Right cardiac atrium (tissue), 5 donors: ENCODE data around the gene KIF13A. TPM values are rescaled to one million over a fixed set of nuclear protein-coding genes. Genes with fewer than 3 reads are reported as not detected.

Source experiments
- ATAC-seq, 2 donors: fragments of 200-7000 bp; cut with Tn5 transposase; one replicate each; pipeline versions ENCODE4 v1.8.0 to v1.9.1; 2020; ENCODE audit warnings: moderate library complexity in 2 of 2, mild to moderate bottlenecking in 1 of 2
- DNase-seq, 3 donors: peaks; one replicate each; pipeline ENCODE4 v3.0.0-alpha.2; 2020
- H3K27ac ChIP-seq: one replicate; pipeline ENCODE4 v1.5.1; 2013; ENCODE audit warnings: mild to moderate bottlenecking, low read length, control low read depth, moderate library complexity
- H3K27me3 ChIP-seq: one replicate; pipeline ENCODE4 v1.6.1; 2013; ENCODE audit not compliant: control insufficient read depth, insufficient read depth
- H3K4me1 ChIP-seq: one replicate; pipeline ENCODE4 v1.6.1; 2013; ENCODE audit warnings: low read length; ENCODE audit not compliant: control insufficient read depth, insufficient read depth
- H3K4me3 ChIP-seq: one replicate; pipeline ENCODE4 v1.5.1; 2013; ENCODE audit warnings: low read length, control low read depth
- H3K9me3 ChIP-seq: one replicate; pipeline ENCODE4 v1.6.1; 2013; ENCODE audit warnings: low read length; ENCODE audit not compliant: control insufficient read depth
- WGBS: extraction: QIAGEN DNeasy Blood & Tissue Kit; methylation state at CpG from one replicate; pipeline ENCODE4 v1.1.7; 2013; 5-methylcytosine and 5-hydroxymethylcytosine counted together
- intact Hi-C, 4 donors: fragments of 100-400 bp; cut with DNase I; formaldehyde crosslinking; loops; one replicate each; pipeline versions ENCODE4 v1.11.0 to v1.14.0; 2022 to 2023
- polyA plus RNA-seq: library from polyadenylated mRNA; stranded (reverse); fragments of 200-250 nt; gene quantifications from one replicate; pipeline ENCODE4 v1.2.3, GENCODE V29; 2013
- total RNA-seq, 4 donors: library from RNA; stranded (reverse); fragmentation: NEBNext Ultra II Directional; extraction: Animal tissue kit (Norgen Biotek cat#: 25700); gene quantifications; one replicate each; pipeline ENCODE4 v1.2.1, GENCODE V29; 2021
- donor health status: healthy with polysubstance abuse.
- donor health status: DM: no; HTN: yes; CAD: no.
- donor health status: DM: no; HTN: no; CAD: no.
- donor health status: DM: no; HTN: yes; CAD: no; lungs with severe emphysema.
- donor health status: DM: yes; HTN: yes; CAD: no.

KIF13A gene
- total and polyA plus RNA-seq, 5 donors: 27.2 to 79.6 (median 67.3) TPM

GRCh38 chr6:17968876-17969275 is 18.6 kb downstream of the KIF13A start:
- no peaks in the 10 kb centered on the region for H3K9me3 ChIP-seq
- H3K27ac ChIP-seq: no peak overlapping the region
- WGBS: 74% methylated on average over 2 of the region's 2 CpGs
- DNase-seq (no peak), ATAC-seq (no peak)
- no peaks in the 10 kb centered on the region for H3K27me3 ChIP-seq
- H3K4me3 ChIP-seq: no peak overlapping the region
- intact Hi-C loops: loop anchor here in 1 of 4 donors (5.0 kb wide), 1 partner anchor 37 kb away; no protein-coding TSS in a partner anchor
- H3K4me1 ChIP-seq: peaks cover 24% of the 10 kb centered on the region

GRCh38 chr6:17967668-17968518 is 19.5 kb downstream of the KIF13A start:
- Histone ChIP-seq H3K27ac (peak overlapping the region; percentile 74), H3K9me3 (no peaks in the 10 kb centered on the region), H3K4me3 (no peak overlapping the region), H3K4me1 (peaks cover 23% of the 10 kb centered on the region), H3K27me3 (no peaks in the 10 kb centered on the region)
- DNase-seq (no peak), ATAC-seq (no peak)
- intact Hi-C loops: loop anchor here in 1 of 4 donors (5.0 kb wide), 1 partner anchor 36 kb away; no protein-coding TSS in a partner anchor
- 77% methylated on average over 5 of the region's 5 CpGs for WGBS

GRCh38 chr6:17966451-17966850 is 21.0 kb downstream of the KIF13A start:
- intact Hi-C loops: loop anchor here in 1 of 4 donors (5.0 kb wide), 1 partner anchor 34 kb away; no protein-coding TSS in a partner anchor
- 74% methylated on average over 2 of the region's 2 CpGs for WGBS
- Histone ChIP-seq H3K9me3 (no peaks in the 10 kb centered on the region), H3K4me1 (peaks cover 27% of the 10 kb centered on the region), H3K4me3 (no peak overlapping the region), H3K27me3 (no peaks in the 10 kb centered on the region), H3K27ac (no peak overlapping the region)
- DNase-seq (no peak), ATAC-seq (no peak)

- H3K27me3 ChIP-seq: no peaks in the 10 kb centered on the region
- no peak overlapping the region for H3K27ac ChIP-seq
- intact Hi-C loops: loop anchor here in 1 of 4 donors (5.0 kb wide), 1 partner anchor 33 kb away; no protein-coding TSS in a partner anchor
- DNase-seq (no peak), ATAC-seq (no peak)
- H3K4me3 ChIP-seq: no peak overlapping the region
- peaks cover 27% of the 10 kb centered on the region for H3K4me1 ChIP-seq
- H3K9me3 ChIP-seq: no peaks in the 10 kb centered on the region
Observed at GRCh38 chr6:17965397-17965796, 22.0 kb downstream of the KIF13A start.

- DNase-seq: no peak
- Histone ChIP-seq H3K4me3 (no peak overlapping the region), H3K4me1 (peaks cover 27% of the 10 kb centered on the region), H3K27me3 (no peaks in the 10 kb centered on the region), H3K9me3 (no peaks in the 10 kb centered on the region), H3K27ac (no peak overlapping the region)
- intact Hi-C loops: loop anchor here in 1 of 4 donors (5.0 kb wide), 1 partner anchor 32 kb away; no protein-coding TSS in a partner anchor
- no peak for ATAC-seq
- whole genome bisulfite sequencing: 92% methylated on average over 8 of the region's 8 CpGs
Observed at GRCh38 chr6:17964633-17965032, 22.8 kb downstream of the KIF13A start.

GRCh38 chr6:17962436-17963031 is 24.9 kb downstream of the KIF13A start:
- H3K9me3 ChIP-seq: no peaks in the 10 kb centered on the region
- no peak overlapping the region for H3K4me3 ChIP-seq
- H3K4me1 ChIP-seq: peaks cover 14% of the 10 kb centered on the region
- WGBS: 21% methylated on average over 6 of the region's 6 CpGs
- ATAC-seq (peak; percentile 93 to 95), DNase-seq (peak; percentile 68 to 88 (median 86))
- intact Hi-C loops: no loop called here
- H3K27ac ChIP-seq: peak overlapping the region; percentile 24
- no peaks in the 10 kb centered on the region for H3K27me3 ChIP-seq

- WGBS: 50% methylated on average over 1 of the region's 1 CpG
- no peak overlapping the region for H3K27ac ChIP-seq
- H3K27me3 ChIP-seq: no peaks in the 10 kb centered on the region
- H3K4me3 ChIP-seq: no peak overlapping the region
- DNase-seq (no peak), ATAC-seq (no peak)
- intact Hi-C loops: no loop called here
- H3K4me1 ChIP-seq: peaks cover 13% of the 10 kb centered on the region
- no peaks in the 10 kb centered on the region for H3K9me3 ChIP-seq
Observed at GRCh38 chr6:17959302-17959701, 28.1 kb downstream of the KIF13A start.

GRCh38 chr6:17957904-17958620 is 29.4 kb downstream of the KIF13A start:
- no peak overlapping the region for H3K4me3 ChIP-seq
- no peak overlapping the region for H3K27ac ChIP-seq
- H3K9me3 ChIP-seq: no peaks in the 10 kb centered on the region
- DNase-seq (no peak), ATAC-seq (no peak)
- 60% methylated on average over 4 of the region's 4 CpGs for WGBS
- peaks cover 13% of the 10 kb centered on the region for H3K4me1 ChIP-seq
- H3K27me3 ChIP-seq: no peaks in the 10 kb centered on the region
- intact Hi-C loops: no loop called here

- peak overlapping the region; percentile 64 for H3K27ac ChIP-seq
- peak in 1 of 2 donors; percentile 51 for ATAC-seq
- WGBS: 10% methylated on average over 1 of the region's 1 CpG
- intact Hi-C loops: no loop called here
- DNase-seq: no peak
- no peaks in the 10 kb centered on the region for H3K9me3 ChIP-seq
- no peak overlapping the region for H3K4me3 ChIP-seq
- no peaks in the 10 kb centered on the region for H3K27me3 ChIP-seq
- peaks cover 11% of the 10 kb centered on the region for H3K4me1 ChIP-seq
Observed at GRCh38 chr6:17957498-17957897, 29.9 kb downstream of the KIF13A start.

- peak; percentile 35 to 42 for ATAC-seq
- no peak for DNase-seq
- intact Hi-C loops: no loop called here
- Histone ChIP-seq H3K27ac (peak overlapping the region; percentile 64), H3K4me1 (peaks cover 8% of the 10 kb centered on the region), H3K27me3 (no peaks in the 10 kb centered on the region), H3K9me3 (no peaks in the 10 kb centered on the region), H3K4me3 (no peak overlapping the region)
- WGBS: 72% methylated on average over 5 of the region's 5 CpGs
Observed at GRCh38 chr6:17957086-17957485, 30.3 kb downstream of the KIF13A start.

- Histone ChIP-seq H3K27ac (no peak overlapping the region), H3K9me3 (no peaks in the 10 kb centered on the region), H3K27me3 (no peaks in the 10 kb centered on the region), H3K4me1 (no peaks in the 10 kb centered on the region), H3K4me3 (no peak overlapping the region)
- intact Hi-C loops: no loop called here
- no peak for ATAC-seq
- DNase-seq: no peak
Observed at GRCh38 chr6:17950095-17950494, 37.3 kb downstream of the KIF13A start.
